ENCODE measurements around the gene F12. TPM values are rescaled to one million over a fixed set of nuclear protein-coding genes. Genes with fewer than 3 reads are reported as not detected.

Gene F12
- total and polyA plus RNA-seq, 2 donors (not counting 3 experiments of a cell fraction or from before 2014, with no cell fraction given): 1.00 to 1.4 TPM

GRCh38 chr5:177450667-177451424, 41.5 kb upstream of the F12 start:
- BruUV-seq (replicated peaks): no TSS peak
- H3K27me3 ChIP-seq (ENCODE audit: control insufficient read depth in 2 of 2, insufficient read depth in 2 of 2, low read length in 2 of 2): no peaks in the 10 kb centered on the region
- no peak overlapping the region for H3K9ac ChIP-seq (replicated peaks; ENCODE audit: extremely low read depth, insufficient read depth, low read length)
- no peak overlapping the region for H2AFZ ChIP-seq (ENCODE audit: low read depth, low read length)
- no peak overlapping the region for H3K4me2 ChIP-seq (ENCODE audit: insufficient read depth, low read length)
- no peaks in the 10 kb centered on the region for H3K9me3 ChIP-seq (replicated peaks; ENCODE audit: control insufficient read depth, insufficient read depth, low read length)
- H3K4me1 ChIP-seq (ENCODE audit: control insufficient read depth, extremely low read depth, insufficient read depth, low read length): peaks cover 36% of the 10 kb centered on the region
- dilution Hi-C loops (cut with MboI; ENCODE audit: extremely low pct_ligation_motif_present, low sequenced_read_pairs): no loop called here
- H3K4me3 ChIP-seq (replicated peaks in 1 of 3; ENCODE audit: insufficient read depth in 1 of 3, low read depth in 1 of 3, low read length in 3 of 3): no peak overlapping the region
- no peak for FAIRE-seq
- no peaks in the 10 kb centered on the region for H3K79me2 ChIP-seq (ENCODE audit: control insufficient read depth, insufficient read depth, low read length)
- no peak for TF ChIP-seq POLR2AphosphoS5 (IDR thresholded peaks at IDR 0.05; ENCODE audit: insufficient read depth, low read depth, low read length)
- no peak for TF ChIP-seq EZH2 (IDR thresholded peaks at IDR 0.05; ENCODE audit: borderline replicate concordance, low read depth, low read length, severe bottlenecking)
- TF ChIP-seq MAX (IDR thresholded peaks at IDR 0.05; ENCODE audit: insufficient read depth, insufficient read length): no peak
- TF ChIP-seq, protein P1, sequence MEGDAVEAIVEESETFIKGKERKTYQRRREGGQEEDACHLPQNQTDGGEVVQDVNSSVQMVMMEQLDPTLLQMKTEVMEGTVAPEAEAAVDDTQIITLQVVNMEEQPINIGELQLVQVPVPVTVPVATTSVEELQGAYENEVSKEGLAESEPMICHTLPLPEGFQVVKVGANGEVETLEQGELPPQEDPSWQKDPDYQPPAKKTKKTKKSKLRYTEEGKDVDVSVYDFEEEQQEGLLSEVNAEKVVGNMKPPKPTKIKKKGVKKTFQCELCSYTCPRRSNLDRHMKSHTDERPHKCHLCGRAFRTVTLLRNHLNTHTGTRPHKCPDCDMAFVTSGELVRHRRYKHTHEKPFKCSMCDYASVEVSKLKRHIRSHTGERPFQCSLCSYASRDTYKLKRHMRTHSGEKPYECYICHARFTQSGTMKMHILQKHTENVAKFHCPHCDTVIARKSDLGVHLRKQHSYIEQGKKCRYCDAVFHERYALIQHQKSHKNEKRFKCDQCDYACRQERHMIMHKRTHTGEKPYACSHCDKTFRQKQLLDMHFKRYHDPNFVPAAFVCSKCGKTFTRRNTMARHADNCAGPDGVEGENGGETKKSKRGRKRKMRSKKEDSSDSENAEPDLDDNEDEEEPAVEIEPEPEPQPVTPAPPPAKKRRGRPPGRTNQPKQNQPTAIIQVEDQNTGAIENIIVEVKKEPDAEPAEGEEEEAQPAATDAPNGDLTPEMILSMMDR (IDR thresholded peaks at IDR 0.05; ENCODE audit: extremely low read depth in 1 of 2, insufficient read depth in 1 of 2, low read depth in 1 of 2, low read length in 2 of 2): no peak
- no peak for TF ChIP-seq FOS (IDR thresholded peaks at IDR 0.05; ENCODE audit: borderline replicate concordance, insufficient read depth, low read length)
- no peak for TF ChIP-seq JUN (IDR thresholded peaks at IDR 0.05; ENCODE audit: borderline replicate concordance, insufficient read depth, insufficient read length, low read depth)
- no peak for TF ChIP-seq MYC (IDR thresholded peaks at IDR 0.05; ENCODE audit: low read depth, low read length)
- TF ChIP-seq GATA2 (IDR thresholded peaks at IDR 0.05; ENCODE audit: insufficient read depth, insufficient read length, low read depth, low read length): no peak
- TF ChIP-seq POLR2A (IDR thresholded peaks at IDR 0.05; ENCODE audit: low read depth, low read length): no peak
- CTCF ChIA-PET: interaction anchor here (1.2 to 13.5 kb wide), 5 partner anchors 23 to 133 kb away, joined by 3 to 288 read pairs (median 5); partner anchors contain the start of gene PFN3
- no peak overlapping the region for H3K27ac ChIP-seq (ENCODE audit: insufficient read depth, low read depth, low read length)
- intact Hi-C loops (cut with micrococcal nuclease): no loop called here
- no peaks in the 10 kb centered on the region for H4K20me1 ChIP-seq (replicated peaks; ENCODE audit: control insufficient read depth, extremely low read depth, insufficient read depth, low read length)
- no peaks in the 10 kb centered on the region for H3K36me3 ChIP-seq (ENCODE audit: control insufficient read depth in 2 of 2, extremely low read depth in 1 of 2, insufficient read depth in 2 of 2, low read length in 2 of 2)
- H3K9me1 ChIP-seq (replicated peaks; ENCODE audit: control insufficient read depth, extremely low read depth, insufficient read depth, low read length): no peaks in the 10 kb centered on the region
- no peak for DNase-seq (ENCODE audit: low read depth, low spot score)
- POLR2A ChIA-PET: no interaction called here
